Keratinocyte (primary cell): ENCODE results near the gene PLD1. TPM values are rescaled to one million over a fixed set of nuclear protein-coding genes. Genes with fewer than 3 reads are reported as not detected.
A peak's percentile ranks its signal among the peaks of the same experiment; 100 is the strongest.

Experiments used
- DNase-seq: peaks from one replicate; pipeline ENCODE4 v3.0.0-alpha.2; 2011; ENCODE audit warnings: low read depth, missing footprints, low spot score
- FAIRE-seq: peaks from 2 replicates; lab custom pipeline; 2011; peaks lifted over from hg19 to GRCh38; lab: Jason Lieb, UNC
- H2AFZ ChIP-seq: 2 replicates; pipeline ENCODE4 v1.6.0; 2012; ENCODE audit warnings: low read length, control low read depth, inconsistent platforms; ENCODE audit not compliant: control insufficient read depth
- H3K27ac ChIP-seq: 2 replicates; pipeline ENCODE4 v1.5.1; 2011; ENCODE audit warnings: low read length; ENCODE audit not compliant: control insufficient read depth, insufficient read depth
- H3K27me3 ChIP-seq: 3 replicates; pipeline ENCODE4 v1.6.0; 2011; ENCODE audit warnings: low read length; ENCODE audit not compliant: control insufficient read depth, insufficient read depth; ENCODE audit errors: extremely low read depth
- H3K36me3 ChIP-seq, 2 experiments: 2 replicates in 1 of 2; 3 replicates in 1 of 2; pipeline ENCODE4 v1.5.1; 2011; ENCODE audit warnings: low read length in 2 of 2, mild to moderate bottlenecking in 1 of 2; ENCODE audit not compliant: control insufficient read depth in 2 of 2, insufficient read depth in 2 of 2; ENCODE audit errors: extremely low read depth in 1 of 2
- H3K4me1 ChIP-seq: 3 replicates; pipeline ENCODE4 v1.5.1; 2011; ENCODE audit warnings: low read length; ENCODE audit not compliant: control insufficient read depth, insufficient read depth; ENCODE audit errors: extremely low read depth
- H3K4me2 ChIP-seq: 3 replicates; pipeline ENCODE4 v1.6.0; 2011; ENCODE audit warnings: low read depth, low read length; ENCODE audit not compliant: control insufficient read depth, insufficient read depth; ENCODE audit errors: extremely low read depth
- H3K4me3 ChIP-seq, 3 experiments: fragments of 200-600 bp in 1 of 3; sonication (generic) in 1 of 3; 2 replicates in 2 of 3; 3 replicates in 1 of 3; pipeline ENCODE4 v1.5.1; 2011 to 2016; ENCODE audit warnings: low read length in 3 of 3, mild to moderate bottlenecking in 3 of 3, control low read depth in 2 of 3, inconsistent platforms in 1 of 3, low read depth in 1 of 3, mixed read lengths in 1 of 3, mixed run types in 1 of 3, moderate library complexity in 1 of 3; ENCODE audit not compliant: control insufficient read depth in 2 of 3, insufficient read depth in 2 of 3; ENCODE audit errors: extremely low read depth in 1 of 3
- H3K79me2 ChIP-seq: 2 replicates; pipeline ENCODE4 v1.6.0; 2012; ENCODE audit warnings: low read length; ENCODE audit not compliant: control insufficient read depth, insufficient read depth
- H3K9ac ChIP-seq: 3 replicates; pipeline ENCODE4 v1.6.0; 2011; ENCODE audit warnings: low read length; ENCODE audit not compliant: control insufficient read depth, insufficient read depth; ENCODE audit errors: extremely low read depth
- H3K9me1 ChIP-seq: 3 replicates; pipeline ENCODE4 v1.6.0; 2011; ENCODE audit warnings: low read length; ENCODE audit not compliant: control insufficient read depth, insufficient read depth; ENCODE audit errors: extremely low read depth
- H3K9me3 ChIP-seq: 2 replicates; pipeline ENCODE4 v1.5.1; 2012; ENCODE audit warnings: low read depth, low read length; ENCODE audit not compliant: control insufficient read depth
- H4K20me1 ChIP-seq: 3 replicates; pipeline ENCODE4 v1.6.0; 2011; ENCODE audit warnings: low read length; ENCODE audit not compliant: control insufficient read depth, insufficient read depth; ENCODE audit errors: extremely low read depth
- EZH2 ChIP-seq: IDR thresholded peaks from one replicate; pipeline ENCODE4 v1.6.1; 2012; ENCODE audit warnings: inconsistent platforms, mild to moderate bottlenecking, low read length, moderate library complexity
- dilution Hi-C: fragments of 300-500 bp; cut with MboI; formaldehyde crosslinking; loops from one replicate; pipeline ENCODE4 v1.7.0; 2020; ENCODE audit warnings: low sequenced_read_pairs; ENCODE audit not compliant: extremely low pct_ligation_motif_present
- polyA plus RNA-seq, 5 experiments: library from polyadenylated mRNA; depleted of rRNA in 3 of 5; stranded (reverse) in 3 of 5; stranded (forward) in 1 of 5; unstranded in 1 of 5; fragments of >200 nt; gene quantifications; 1 replicate in 1 of 5; 2 replicates in 3 of 5; 3 replicates in 1 of 5; pipeline versions ENCODE4 v1.2.1 to v1.2.3, GENCODE V29; 2011 to 2012; ENCODE audit warnings: missing spikeins in 2 of 5, low read depth in 1 of 5, low replicate concordance in 1 of 5
- TF ChIP-seq, protein P1 (sequence below), 3 experiments: IDR thresholded peaks in 1 of 3; conservative IDR thresholded peaks in 1 of 3; optimal IDR thresholded peaks in 1 of 3; 2 replicates in 2 of 3; 3 replicates in 1 of 3; pipeline versions ENCODE3 to v1.5.1; 2011; ENCODE audit warnings: low read length in 3 of 3, mild to moderate bottlenecking in 3 of 3, moderate library complexity in 2 of 3, control low read depth in 1 of 3, inconsistent platforms in 1 of 3; ENCODE audit not compliant: insufficient read depth in 2 of 3; ENCODE audit errors: extremely low read depth in 1 of 3

PLD1 gene
- polyA plus RNA-seq, 1 donor (not counting 4 experiments of a cell fraction or from before 2014, with no cell fraction given): 14.7 TPM

DNA sequence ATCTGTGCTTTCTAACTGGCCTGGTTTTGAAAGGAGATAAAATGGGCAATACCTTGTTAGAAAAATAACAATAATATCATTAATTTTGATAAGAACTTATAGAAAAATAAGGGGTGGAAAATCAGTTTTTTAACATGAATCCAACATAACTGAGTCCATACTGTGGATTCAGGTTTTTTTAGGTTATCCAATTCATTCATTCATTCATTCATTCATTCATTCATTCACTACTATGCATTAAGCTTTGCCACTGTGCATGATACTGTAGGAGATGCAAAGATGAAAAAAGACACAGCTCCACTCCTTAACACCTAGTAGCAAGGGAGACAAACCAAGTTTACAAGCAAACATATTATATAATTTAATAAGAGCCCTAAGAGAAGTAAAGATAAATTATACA, 253.1 kb downstream of the PLD1 start:
- Histone ChIP-seq H3K9ac (no peak overlapping the region), H3K4me1 (peaks cover 4% of the 10 kb centered on the region), H4K20me1 (no peaks in the 10 kb centered on the region), H3K9me3 (no peaks in the 10 kb centered on the region), H3K79me2 (no peaks in the 10 kb centered on the region), H2AFZ (no peak overlapping the region), H3K27ac (no peak overlapping the region), H3K27me3 (no peaks in the 10 kb centered on the region), H3K36me3 (no peaks in the 10 kb centered on the region), H3K4me3 (no peak overlapping the region), H3K9me1 (no peaks in the 10 kb centered on the region), H3K4me2 (no peak overlapping the region)
- no peak for TF ChIP-seq EZH2
- TF ChIP-seq, protein P1, sequence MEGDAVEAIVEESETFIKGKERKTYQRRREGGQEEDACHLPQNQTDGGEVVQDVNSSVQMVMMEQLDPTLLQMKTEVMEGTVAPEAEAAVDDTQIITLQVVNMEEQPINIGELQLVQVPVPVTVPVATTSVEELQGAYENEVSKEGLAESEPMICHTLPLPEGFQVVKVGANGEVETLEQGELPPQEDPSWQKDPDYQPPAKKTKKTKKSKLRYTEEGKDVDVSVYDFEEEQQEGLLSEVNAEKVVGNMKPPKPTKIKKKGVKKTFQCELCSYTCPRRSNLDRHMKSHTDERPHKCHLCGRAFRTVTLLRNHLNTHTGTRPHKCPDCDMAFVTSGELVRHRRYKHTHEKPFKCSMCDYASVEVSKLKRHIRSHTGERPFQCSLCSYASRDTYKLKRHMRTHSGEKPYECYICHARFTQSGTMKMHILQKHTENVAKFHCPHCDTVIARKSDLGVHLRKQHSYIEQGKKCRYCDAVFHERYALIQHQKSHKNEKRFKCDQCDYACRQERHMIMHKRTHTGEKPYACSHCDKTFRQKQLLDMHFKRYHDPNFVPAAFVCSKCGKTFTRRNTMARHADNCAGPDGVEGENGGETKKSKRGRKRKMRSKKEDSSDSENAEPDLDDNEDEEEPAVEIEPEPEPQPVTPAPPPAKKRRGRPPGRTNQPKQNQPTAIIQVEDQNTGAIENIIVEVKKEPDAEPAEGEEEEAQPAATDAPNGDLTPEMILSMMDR (optimal IDR thresholded peaks at IDR 0.05 in 1 of 3, IDR thresholded peaks at IDR 0.05 in 1 of 3, conservative IDR thresholded peaks at IDR 0.05 in 1 of 3; ENCODE audit: extremely low read depth in 1 of 3, insufficient read depth in 2 of 3, low read length in 3 of 3): no peak
- DNase-seq (no peak), FAIRE-seq (no peak)
- dilution Hi-C loops: no loop called here

DNA sequence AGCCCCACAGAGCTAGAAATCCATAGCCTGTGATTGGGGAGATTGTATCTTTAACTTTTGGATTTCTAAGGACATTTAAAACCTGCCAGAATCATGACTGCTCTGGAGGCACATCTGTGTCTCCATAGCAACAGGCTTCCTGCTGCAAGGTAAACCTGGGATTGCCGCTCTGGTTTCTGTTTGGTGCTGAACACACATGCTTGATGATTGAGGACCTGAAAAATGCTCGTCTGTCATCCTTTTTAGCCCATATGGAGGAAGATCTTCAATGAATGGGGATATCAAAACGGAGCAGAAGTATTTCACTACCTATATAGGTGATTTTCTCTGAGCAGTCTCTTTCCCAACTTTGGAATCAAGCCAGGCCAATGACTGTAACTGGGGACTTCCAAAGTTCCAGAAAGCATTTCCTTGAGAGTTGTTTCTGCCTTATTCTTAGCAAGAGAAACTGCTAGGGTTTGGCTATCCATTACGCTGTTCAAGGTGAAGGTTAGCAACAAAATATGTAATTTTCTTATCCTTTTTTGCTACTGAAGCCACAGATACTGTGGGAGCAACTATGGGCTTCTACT, 253.6 kb downstream of the PLD1 start:
- TF ChIP-seq, protein P1 (optimal IDR thresholded peaks at IDR 0.05 in 1 of 3, IDR thresholded peaks at IDR 0.05 in 1 of 3, conservative IDR thresholded peaks at IDR 0.05 in 1 of 3; ENCODE audit: extremely low read depth in 1 of 3, insufficient read depth in 2 of 3, low read length in 3 of 3): no peak
- no peak for TF ChIP-seq EZH2
- Histone ChIP-seq H3K9ac (no peak overlapping the region), H3K4me2 (no peak overlapping the region), H3K36me3 (no peaks in the 10 kb centered on the region), H4K20me1 (no peaks in the 10 kb centered on the region), H3K9me1 (no peaks in the 10 kb centered on the region), H3K4me3 (no peak overlapping the region), H3K9me3 (no peaks in the 10 kb centered on the region), H3K27ac (no peak overlapping the region), H3K79me2 (no peaks in the 10 kb centered on the region), H2AFZ (no peak overlapping the region), H3K27me3 (no peaks in the 10 kb centered on the region), H3K4me1 (peaks cover 4% of the 10 kb centered on the region)
- dilution Hi-C loops: no loop called here
- DNase-seq (no peak), FAIRE-seq (peak; percentile 48)
